K562 (cell line): Measurements from ENCODE around the gene KIF5A. TPM values are rescaled to one million over a fixed set of nuclear protein-coding genes. Genes with fewer than 3 reads are reported as not detected.

ENCODE experiments used
- ARID2 ChIP-seq: fragments of 450-650 bp; IDR thresholded peaks from 2 replicates; pipeline ENCODE4 v1.6.1; 2017; ENCODE audit warnings: antibody characterized with exemption, mild to moderate bottlenecking
- CC2D1A ChIP-seq: fragments of 450-650 bp; IDR thresholded peaks from 2 replicates; pipeline ENCODE4 v1.6.1; 2017; ENCODE audit warnings: mild to moderate bottlenecking
- GATAD2A ChIP-seq: fragments of 450-650 bp; IDR thresholded peaks from 2 replicates; pipeline ENCODE4 v1.6.1; 2017
- NBN ChIP-seq: fragments of 450-650 bp; IDR thresholded peaks from 2 replicates; pipeline ENCODE4 v1.6.1; 2016; ENCODE audit warnings: low read depth, mild to moderate bottlenecking
- RB1 ChIP-seq: fragments of 450-650 bp; IDR thresholded peaks from 2 replicates; pipeline ENCODE4 v1.6.1; 2017; ENCODE audit warnings: low read depth, mild to moderate bottlenecking
- STAG1 ChIP-seq: sonication (generic); formaldehyde crosslinking; IDR thresholded peaks from 2 replicates; pipeline ENCODE4 v1.5.0; 2020; ENCODE audit warnings: missing genetic modification reagents, borderline replicate concordance
- XRCC5 ChIP-seq: fragments of 200-400 bp; formaldehyde crosslinking; IDR thresholded peaks from 2 replicates; pipeline ENCODE4 v1.6.1; 2017; ENCODE audit warnings: low read depth, mild to moderate bottlenecking, low read length
- ZNF707 ChIP-seq: fragments of 250-450 bp; sonication (Bioruptor Pico); conservative IDR thresholded peaks from 2 replicates; pipeline ENCODE4 v1.8.0; 2022; ENCODE audit warnings: inconsistent platforms, mild to moderate bottlenecking, moderate library complexity
- ZNF830 ChIP-seq: fragments of 250-450 bp; sonication (Bioruptor Pico); IDR thresholded peaks from 2 replicates; pipeline ENCODE4 v1.5.0; 2021; ENCODE audit warnings: mild to moderate bottlenecking
- polyA plus RNA-seq, 8 experiments: library from polyadenylated mRNA; depleted of rRNA in 4 of 8; stranded (reverse) in 5 of 8; unstranded in 3 of 8; fragments of >200 nt; fragmentation: Nextera tagmentation in 2 of 8; fragmentation: Illumina TruSeq in 1 of 8; extraction: Ambion mirVana in 2 of 8; extraction: Trizol in 1 of 8; gene quantifications; 2 replicates each; pipeline versions ENCODE4 v1.2.1 to v1.2.3, GENCODE V29; 2011 to 2014; ENCODE audit warnings: inconsistent platforms in 1 of 8, missing spikeins in 1 of 8
- total RNA-seq, 7 experiments: library from RNA; depleted of rRNA in 6 of 7; stranded (reverse); fragments of >200 nt in 6 of 7; fragmentation: Illumina TruSeq in 2 of 7; extraction: Trizol in 2 of 7; gene quantifications; 2 replicates each; pipeline versions ENCODE4 v1.2.1 to v1.2.3, GENCODE V29; 2011 to 2021; ENCODE audit warnings: low replicate concordance in 1 of 7
- TF ChIP-seq, protein P1 (sequence below), 2 experiments: fragments of 450-650 bp; IDR thresholded peaks; 2 replicates each; pipeline ENCODE4 v1.6.1; 2016; ENCODE audit warnings: mild to moderate bottlenecking in 2 of 2, borderline replicate concordance in 1 of 2, low read depth in 1 of 2, moderate library complexity in 1 of 2
- TF ChIP-seq, protein P2 (sequence below): fragments of 250-450 bp; sonication (Bioruptor Pico); IDR thresholded peaks from 2 replicates; pipeline ENCODE4 v1.8.0; 2022; ENCODE audit warnings: inconsistent platforms
- TF ChIP-seq, protein P3 (sequence below): fragments of 450-650 bp; formaldehyde crosslinking; IDR thresholded peaks from 2 replicates; pipeline ENCODE4 v1.4.0; 2020; ENCODE audit warnings: mild to moderate bottlenecking, moderate library complexity

KIF5A gene
- total and polyA plus RNA-seq, 9 of the 15 experiments (the other 6 are each of a cell fraction or from before 2014, with no cell fraction given): 3.4 to 17.7 (median 8.0) TPM

DNA sequence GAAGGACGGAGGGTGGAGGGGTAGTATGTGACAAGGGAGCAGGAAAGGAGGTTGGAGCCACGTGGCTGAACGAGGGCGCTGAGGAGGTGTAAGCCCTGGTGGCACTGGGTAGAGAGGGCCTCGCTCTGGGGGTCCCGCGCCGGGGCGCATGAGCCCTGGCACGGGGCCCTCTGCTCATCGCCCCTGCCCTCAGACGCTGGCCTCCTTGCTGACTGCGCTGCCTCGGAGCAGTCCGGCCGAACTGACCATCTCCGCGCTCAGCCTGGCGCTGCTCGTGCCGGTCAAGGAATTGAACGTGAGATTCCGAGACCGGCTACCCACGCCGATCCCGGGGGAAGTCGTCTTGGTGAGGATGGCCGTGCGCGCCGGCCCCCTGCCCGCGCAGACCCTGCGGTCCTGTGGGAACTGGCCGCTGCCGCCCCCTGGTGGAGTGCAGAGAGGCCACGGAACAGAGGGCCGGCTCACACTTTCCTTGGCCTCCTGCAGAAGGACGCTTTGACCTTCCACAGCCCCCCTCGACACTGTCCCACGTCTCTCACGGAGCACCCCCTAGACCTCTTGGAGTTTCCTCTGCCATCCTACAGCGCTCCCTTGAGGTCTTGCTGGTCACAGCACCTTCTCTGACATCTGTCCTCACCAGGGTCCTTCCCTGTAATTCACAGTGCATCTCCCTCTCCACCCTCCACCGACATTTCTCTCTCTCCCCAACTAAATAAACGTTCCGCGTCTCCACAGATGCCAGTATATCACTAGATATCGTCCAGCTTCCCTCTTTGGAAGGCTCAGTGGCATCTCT lies 71.9 kb downstream of the KIF5A start (continued):
- TF ChIP-seq ARID2 (peak; percentile 87), ZNF707 (CRISPR knock-in tag) (no peak), NBN (no peak), ZNF830 (CRISPR knock-in tag) (peak; percentile 38; the same call in 1 of the 2 replicates), XRCC5 (0 out of 2 replicates have a peak, but pooled peaks have one; percentile 24), STAG1 (CRISPR knock-in tag) (peak; percentile 56; the same call in 1 of the 2 replicates), GATAD2A (peak; percentile 81), RB1 (peak; percentile 78; the same call in 1 of the 2 replicates), CC2D1A (peak; percentile 70; the same call in 1 of the 2 replicates)
- TF ChIP-seq, protein P1, sequence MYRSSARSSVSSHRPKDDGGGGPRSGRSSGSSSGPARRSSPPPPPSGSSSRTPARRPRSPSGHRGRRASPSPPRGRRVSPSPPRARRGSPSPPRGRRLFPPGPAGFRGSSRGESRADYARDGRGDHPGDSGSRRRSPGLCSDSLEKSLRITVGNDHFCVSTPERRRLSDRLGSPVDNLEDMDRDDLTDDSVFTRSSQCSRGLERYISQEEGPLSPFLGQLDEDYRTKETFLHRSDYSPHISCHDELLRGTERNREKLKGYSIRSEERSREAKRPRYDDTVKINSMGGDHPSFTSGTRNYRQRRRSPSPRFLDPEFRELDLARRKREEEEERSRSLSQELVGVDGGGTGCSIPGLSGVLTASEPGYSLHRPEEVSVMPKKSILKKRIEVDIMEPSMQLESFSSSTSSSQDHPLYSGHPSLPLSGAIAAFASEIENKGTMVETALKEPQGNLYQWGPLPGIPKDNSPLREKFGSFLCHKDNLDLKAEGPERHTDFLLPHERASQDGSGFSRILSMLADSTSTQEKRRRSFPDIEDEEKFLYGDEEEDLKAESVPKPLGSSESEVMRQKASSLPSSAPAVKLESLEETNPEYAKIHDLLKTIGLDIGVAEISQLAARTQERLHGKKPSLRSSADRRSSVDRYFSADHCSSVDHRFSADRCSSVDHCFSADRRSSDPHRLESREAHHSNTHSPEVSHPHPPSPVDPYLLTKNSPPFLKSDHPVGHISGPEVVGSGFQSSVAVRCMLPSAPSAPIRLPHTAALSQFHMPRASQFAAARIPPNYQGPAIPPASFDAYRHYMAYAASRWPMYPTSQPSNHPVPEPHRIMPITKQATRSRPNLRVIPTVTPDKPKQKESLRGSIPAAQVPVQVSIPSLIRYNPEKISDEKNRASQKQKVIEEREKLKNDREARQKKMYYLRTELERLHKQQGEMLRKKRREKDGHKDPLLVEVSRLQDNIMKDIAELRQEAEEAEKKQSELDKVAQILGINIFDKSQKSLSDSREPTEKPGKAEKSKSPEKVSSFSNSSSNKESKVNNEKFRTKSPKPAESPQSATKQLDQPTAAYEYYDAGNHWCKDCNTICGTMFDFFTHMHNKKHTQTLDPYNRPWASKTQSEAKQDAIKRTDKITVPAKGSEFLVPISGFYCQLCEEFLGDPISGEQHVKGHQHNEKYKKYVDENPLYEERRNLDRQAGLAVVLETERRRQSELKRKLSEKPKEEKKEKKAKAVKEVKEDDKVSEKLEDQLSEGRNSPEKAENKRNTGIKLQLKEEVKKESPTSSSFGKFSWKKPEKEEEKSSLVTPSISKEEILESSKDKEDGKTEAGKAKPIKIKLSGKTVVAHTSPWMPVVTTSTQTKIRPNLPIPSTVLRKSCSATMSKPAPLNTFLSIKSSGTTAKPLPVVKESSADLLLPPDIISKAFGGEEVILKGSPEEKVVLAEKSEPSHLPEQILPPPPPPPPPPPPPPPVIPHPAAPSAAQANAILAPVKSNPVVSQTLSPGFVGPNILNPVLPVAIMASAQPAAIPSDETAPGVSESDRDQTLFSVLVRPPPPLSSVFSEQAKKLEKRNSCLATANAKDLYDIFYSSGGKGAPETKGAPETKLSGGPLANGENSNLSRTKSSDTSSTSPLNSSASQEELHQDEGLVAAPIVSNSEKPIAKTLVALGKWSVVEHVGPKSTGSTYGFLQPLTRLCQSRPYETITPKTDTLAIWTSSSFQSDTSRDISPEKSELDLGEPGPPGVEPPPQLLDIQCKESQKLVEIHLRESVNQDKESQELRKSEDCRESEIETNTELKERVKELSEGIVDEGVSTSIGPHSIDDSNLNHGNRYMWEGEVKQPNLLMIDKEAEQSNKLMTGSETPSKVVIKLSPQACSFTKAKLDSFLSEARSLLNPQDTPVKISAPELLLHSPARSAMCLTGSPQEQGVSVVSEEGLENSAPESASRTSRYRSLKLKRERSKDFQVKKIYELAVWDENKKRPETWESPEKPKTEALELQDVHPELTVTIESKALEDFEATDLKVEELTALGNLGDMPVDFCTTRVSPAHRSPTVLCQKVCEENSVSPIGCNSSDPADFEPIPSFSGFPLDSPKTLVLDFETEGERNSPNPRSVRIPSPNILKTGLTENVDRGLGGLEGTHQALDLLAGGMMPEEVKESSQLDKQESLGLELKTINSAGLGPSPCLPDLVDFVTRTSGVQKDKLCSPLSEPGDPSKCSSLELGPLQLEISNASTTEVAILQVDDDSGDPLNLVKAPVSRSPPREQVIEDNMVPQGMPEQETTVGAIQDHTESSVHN (IDR thresholded peaks at IDR 0.05; ENCODE audit: borderline replicate concordance in 1 of 2, low read depth in 1 of 2): no peak
- TF ChIP-seq, protein P2, sequence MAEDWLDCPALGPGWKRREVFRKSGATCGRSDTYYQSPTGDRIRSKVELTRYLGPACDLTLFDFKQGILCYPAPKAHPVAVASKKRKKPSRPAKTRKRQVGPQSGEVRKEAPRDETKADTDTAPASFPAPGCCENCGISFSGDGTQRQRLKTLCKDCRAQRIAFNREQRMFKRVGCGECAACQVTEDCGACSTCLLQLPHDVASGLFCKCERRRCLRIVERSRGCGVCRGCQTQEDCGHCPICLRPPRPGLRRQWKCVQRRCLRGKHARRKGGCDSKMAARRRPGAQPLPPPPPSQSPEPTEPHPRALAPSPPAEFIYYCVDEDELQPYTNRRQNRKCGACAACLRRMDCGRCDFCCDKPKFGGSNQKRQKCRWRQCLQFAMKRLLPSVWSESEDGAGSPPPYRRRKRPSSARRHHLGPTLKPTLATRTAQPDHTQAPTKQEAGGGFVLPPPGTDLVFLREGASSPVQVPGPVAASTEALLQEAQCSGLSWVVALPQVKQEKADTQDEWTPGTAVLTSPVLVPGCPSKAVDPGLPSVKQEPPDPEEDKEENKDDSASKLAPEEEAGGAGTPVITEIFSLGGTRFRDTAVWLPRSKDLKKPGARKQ (CRISPR knock-in tag): peak; percentile 65; the same call in 1 of the 2 replicates
- TF ChIP-seq, protein P3, sequence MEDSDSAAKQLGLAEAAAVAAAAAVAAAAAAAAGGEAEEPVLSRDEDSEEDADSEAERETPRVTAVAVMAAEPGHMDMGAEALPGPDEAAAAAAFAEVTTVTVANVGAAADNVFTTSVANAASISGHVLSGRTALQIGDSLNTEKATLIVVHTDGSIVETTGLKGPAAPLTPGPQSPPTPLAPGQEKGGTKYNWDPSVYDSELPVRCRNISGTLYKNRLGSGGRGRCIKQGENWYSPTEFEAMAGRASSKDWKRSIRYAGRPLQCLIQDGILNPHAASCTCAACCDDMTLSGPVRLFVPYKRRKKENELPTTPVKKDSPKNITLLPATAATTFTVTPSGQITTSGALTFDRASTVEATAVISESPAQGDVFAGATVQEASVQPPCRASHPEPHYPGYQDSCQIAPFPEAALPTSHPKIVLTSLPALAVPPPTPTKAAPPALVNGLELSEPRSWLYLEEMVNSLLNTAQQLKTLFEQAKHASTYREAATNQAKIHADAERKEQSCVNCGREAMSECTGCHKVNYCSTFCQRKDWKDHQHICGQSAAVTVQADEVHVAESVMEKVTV (CRISPR knock-in tag): peak; percentile 27; the same call in 1 of the 2 replicates
